Hematopoietic multipotent progenitor cell treated with erythropoietin and hydrocortisone succinate and interleukin-3 and kit ligand, for 15 days (in vitro differentiated cells): ENCODE measurements around the gene CBR4.
"Not testable (repeated sequence)": the region's sequence is repeated elsewhere in the genome, so short reads cannot be mapped to it uniquely, and the experiment has no call there.

Experiments
- DNase-seq: peaks from one replicate; pipeline ENCODE4 v3.0.0-alpha.2; 2015; ENCODE audit warnings: low spot score

Gene CBR4

GRCh38 chr4:169010125-169011023, at the start of gene CBR4:
CBR4 (minus strand) TSS chr4:169010255; CDS start chr4:169010089, 166 bp downstream.
- DNase-seq, result peak; percentile 97

- DNase-seq, result no peak
Measured at GRCh38 chr4:169059306-169060211, 49.5 kb upstream of the CBR4 start.

DNA sequence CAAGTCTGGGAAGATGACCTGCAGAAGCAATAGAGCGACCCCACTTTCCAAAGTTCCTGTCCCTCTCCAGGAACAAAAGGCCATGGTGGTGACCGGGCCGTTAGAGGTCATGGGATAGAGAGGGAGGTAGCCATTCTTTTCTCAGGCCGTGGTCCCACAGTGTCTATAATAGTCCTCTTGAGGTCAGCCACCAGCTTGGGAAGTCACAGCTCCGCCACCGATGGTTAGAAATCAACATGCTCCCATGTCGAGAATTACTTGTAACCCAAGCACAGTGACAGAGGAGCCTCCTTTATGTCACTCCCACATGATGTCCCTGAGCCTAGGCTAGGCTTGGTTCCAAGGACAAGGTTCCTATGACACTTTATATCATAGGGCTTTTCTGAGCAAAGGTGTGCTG, 48.3 kb upstream of the CBR4 start:
- no peak for DNase-seq

DNA sequence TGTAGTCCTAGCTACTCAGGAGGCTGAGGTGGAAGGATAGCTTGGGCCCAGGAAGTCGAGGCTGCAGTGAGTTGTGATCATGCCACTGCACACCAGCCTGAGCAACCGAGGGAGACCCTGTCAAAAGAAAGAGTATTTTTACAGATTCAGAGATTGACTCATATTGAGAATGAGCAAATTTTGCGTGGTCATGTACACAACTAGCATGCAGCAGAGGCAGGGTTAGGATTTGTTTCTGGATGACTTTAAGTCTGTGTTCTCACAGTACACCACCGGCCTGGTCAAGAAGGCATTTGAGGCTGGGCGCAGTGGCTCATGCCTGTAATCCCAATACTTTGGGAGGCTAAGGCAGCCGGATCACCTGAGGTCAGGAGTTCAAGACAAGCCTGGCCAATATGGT, 44.8 kb upstream of the CBR4 start:
- DNase-seq, result no peak

DNA sequence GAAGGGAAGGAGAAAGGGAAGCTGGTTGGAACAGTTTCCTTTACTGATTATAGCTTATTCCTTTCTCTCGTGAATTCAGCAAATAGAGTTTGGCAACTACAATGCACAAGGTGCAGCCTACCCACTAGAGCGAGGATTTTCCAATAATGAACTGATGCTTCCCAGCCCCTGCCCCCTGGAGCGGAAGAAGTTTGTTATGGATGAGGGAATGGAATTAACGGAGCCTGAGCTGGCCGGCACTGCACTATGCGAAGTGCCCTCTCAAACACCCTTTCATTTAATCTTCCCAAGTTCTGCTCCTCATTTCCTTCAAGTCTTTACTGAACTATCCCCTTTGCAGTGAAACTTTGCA, 42.5 kb upstream of the CBR4 start:
- DNase-seq, result no peak

- DNase-seq, result no peak
Measured at GRCh38 chr4:169051761-169052593, 41.9 kb upstream of the CBR4 start.

- DNase-seq, result no peak
Measured at GRCh38 chr4:169050881-169051760, 41.1 kb upstream of the CBR4 start.

- no peak for DNase-seq
Measured at GRCh38 chr4:169050284-169050683, 40.2 kb upstream of the CBR4 start.

DNA sequence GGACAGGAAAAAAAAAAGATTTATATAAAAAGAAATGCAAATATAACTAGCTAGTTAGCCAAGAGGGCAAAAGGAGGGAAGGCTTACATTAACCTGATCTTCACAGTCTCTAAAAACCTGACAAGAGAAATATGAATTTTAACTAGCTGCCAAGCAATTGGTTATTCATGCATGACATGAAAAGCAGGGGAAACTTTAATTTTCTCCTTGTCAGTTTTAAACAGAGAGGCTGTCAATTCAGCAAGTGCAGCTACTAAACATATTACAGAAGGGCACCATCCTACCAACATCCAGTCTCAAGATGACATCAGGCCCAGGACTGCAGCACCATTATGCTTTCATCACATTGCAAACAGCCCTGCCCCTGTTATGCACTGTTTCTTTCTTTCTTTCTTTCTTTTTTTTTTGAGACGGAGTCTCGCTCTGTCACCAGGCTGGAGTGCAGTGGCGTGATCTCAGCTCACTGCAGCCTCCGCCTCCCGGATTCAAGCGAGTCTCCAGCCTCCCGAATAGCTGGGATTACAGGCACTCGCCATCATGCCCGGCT, 38.9 kb upstream of the CBR4 start:
- no peak for DNase-seq

GRCh38 chr4:169047956-169048355, 37.9 kb upstream of the CBR4 start:
- no peak for DNase-seq

GRCh38 chr4:169045862-169046584, 36.0 kb upstream of the CBR4 start:
- no peak for DNase-seq

- DNase-seq, result no peak
Measured at GRCh38 chr4:169044714-169045447, 34.8 kb upstream of the CBR4 start.

GRCh38 chr4:169042608-169043007, 32.6 kb upstream of the CBR4 start:
- no peak for DNase-seq

- no peak for DNase-seq
Measured at GRCh38 chr4:169040559-169041261, 30.7 kb upstream of the CBR4 start.

DNA sequence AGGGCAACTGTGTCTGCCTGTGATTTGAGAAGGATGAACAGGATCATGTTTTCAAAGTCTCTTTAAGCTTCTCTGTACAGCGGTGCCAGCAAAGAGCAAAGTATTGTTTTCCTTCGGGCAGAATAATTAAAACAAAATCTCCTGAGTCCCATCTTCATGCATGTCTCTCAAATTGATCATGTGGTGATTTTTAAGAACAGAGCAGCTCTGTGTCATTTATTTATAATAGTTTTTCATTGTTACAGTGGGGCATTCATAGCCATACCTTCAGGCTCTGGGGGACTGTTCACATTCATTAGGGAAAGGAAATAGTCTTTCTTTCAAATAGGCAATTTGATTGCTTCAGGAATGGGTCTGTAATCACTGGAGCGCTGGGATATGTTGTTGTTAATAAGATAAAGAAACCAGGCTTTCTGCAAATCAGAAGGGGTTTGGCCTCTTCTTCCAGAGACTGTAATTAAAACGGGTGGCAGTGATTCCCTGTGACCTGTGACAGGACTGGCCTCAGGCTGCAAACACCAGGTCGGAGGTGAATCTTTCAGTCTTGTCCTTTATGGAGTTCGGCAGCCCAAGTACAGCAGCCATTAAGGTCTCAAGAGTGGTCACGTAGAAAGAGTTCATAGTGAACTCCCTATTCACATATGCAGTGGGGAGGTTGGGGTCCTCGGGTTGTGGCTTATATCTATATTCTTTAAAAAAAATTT, 29.3 kb upstream of the CBR4 start:
- DNase-seq, result no peak

DNA sequence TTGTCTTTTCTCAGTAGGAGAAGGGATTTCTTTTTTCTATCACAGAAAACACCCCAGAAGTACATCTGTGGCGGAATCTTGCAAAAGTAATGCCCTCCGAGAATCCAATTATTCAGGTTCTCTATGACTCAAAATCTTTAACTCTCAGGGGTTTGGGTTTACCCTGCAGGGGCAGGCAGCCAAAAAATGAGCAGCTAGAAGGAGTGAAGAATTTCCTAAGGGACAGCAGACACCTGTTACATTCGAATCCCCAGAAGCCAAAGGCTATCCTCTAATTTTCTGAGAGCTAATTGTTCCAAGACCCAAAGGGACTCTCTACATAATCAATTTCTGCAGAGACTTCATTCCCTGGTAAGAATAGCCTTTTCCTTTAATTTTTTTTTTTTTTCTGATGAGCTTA, 27.5 kb upstream of the CBR4 start:
- no peak for DNase-seq

- DNase-seq, result not testable (repeated sequence)
Measured at GRCh38 chr4:169035871-169036620, 26.0 kb upstream of the CBR4 start.
